Body of pancreas (tissue), 4 donors: ENCODE results near the gene KCNA10. TPM values are rescaled to one million over a fixed set of nuclear protein-coding genes. Genes with fewer than 3 reads are reported as not detected.

Experiments
- ATAC-seq: fragments of 150-250 bp; one replicate; pipeline ENCODE4 v1.9.1; 2016
- DNase-seq, 4 donors: peaks; one replicate each; pipeline ENCODE4 v3.0.0-alpha.2; 2019
- H3K27ac ChIP-seq, 4 donors: fragments of 200-600 bp; sonication (generic); 1 replicate in 3 of 4; 2 replicates in 1 of 4; pipeline versions ENCODE4 v1.5.1 to v1.6.1; 2016 to 2019; ENCODE audit warnings: mild to moderate bottlenecking in 1 of 4, mixed read lengths in 1 of 4, moderate library complexity in 1 of 4
- H3K27me3 ChIP-seq, 2 donors: fragments of 200-600 bp; sonication (generic); one replicate each; pipeline ENCODE4 v1.6.0; 2016; ENCODE audit warnings: mild to moderate bottlenecking in 1 of 2
- H3K36me3 ChIP-seq, 2 donors: fragments of 200-600 bp; sonication (generic); replicated peaks in 1 of 2; 2 replicates each; pipeline ENCODE4 v1.5.1; 2016; ENCODE audit warnings: low read depth in 2 of 2; ENCODE audit not compliant: insufficient read depth in 1 of 2
- H3K4me1 ChIP-seq: fragments of 200-600 bp; sonication (generic); one replicate; pipeline ENCODE4 v1.6.0; 2016
- H3K4me3 ChIP-seq, 2 donors: fragments of 200-600 bp; sonication (generic); 1 replicate in 1 of 2; 2 replicates in 1 of 2; pipeline ENCODE4 v1.5.1; 2016 to 2019
- H3K9me3 ChIP-seq, 3 donors: fragments of 200-600 bp; sonication (generic); 1 replicate in 2 of 3; 2 replicates in 1 of 3; pipeline ENCODE4 v1.5.1; 2016
- CTCF ChIP-seq, 7 experiments: fragments of 450-650 bp in 4 of 7; fragments of 200-600 bp in 3 of 7; sonication (generic) in 3 of 7; IDR thresholded peaks; one replicate each; pipeline ENCODE4 v1.5.1; 2016 to 2019; ENCODE audit warnings: antibody characterized with exemption in 7 of 7
- POLR2A ChIP-seq, 3 donors: fragments of 450-650 bp; IDR thresholded peaks; one replicate each; pipeline ENCODE4 v1.6.1; 2016; ENCODE audit warnings: antibody characterized with exemption in 3 of 3, mild to moderate bottlenecking in 2 of 3
- WGBS, 2 donors: methylation state at CpG; one replicate each; pipeline ENCODE4 v1.1.5; 2017; 5-methylcytosine and 5-hydroxymethylcytosine counted together
- intact Hi-C: fragments of 100-400 bp; cut with DNase I; formaldehyde crosslinking; loops from one replicate; pipeline ENCODE4 v1.15.1; 2023
- total RNA-seq, 2 donors: library from RNA; depleted of rRNA; stranded (reverse); fragments of >200 nt; gene quantifications; one replicate each; pipeline ENCODE4 v1.1.0, GENCODE V29; 2016

Gene KCNA10
- total RNA-seq, result not detected

- ATAC-seq, result no peak
- H3K27me3 ChIP-seq, result peaks cover 0 to 4% of the 10 kb centered on the region in 2 donors
- no peak within 1 kb of the TSS for H3K4me3 ChIP-seq
- TF ChIP-seq CTCF (IDR thresholded peaks at IDR 0.05) (no peak), POLR2A (IDR thresholded peaks at IDR 0.05) (no peak)
- no peaks in the 10 kb centered on the region for H3K9me3 ChIP-seq
- H3K4me1 ChIP-seq, result peaks cover under 1% of the 10 kb centered on the region
- H3K27ac ChIP-seq, result no peak within 1 kb of the TSS
- 49 to 51% methylated on average over 9 of the region's 9 CpGs for WGBS, 2 donors
- intact Hi-C loops, result no loop called here
- no peak for DNase-seq
- H3K36me3 ChIP-seq, result no peaks in the 10 kb centered on the region
Measured at GRCh38 chr1:110519125-110519810, at the start of gene KCNA10. KCNA10 (minus strand) TSS chr1:110519175; CDS start chr1:110518787, 388 bp downstream.

GRCh38 chr1:110566836-110567235 is 47.9 kb upstream of the KCNA10 start:
- DNase-seq (no peak), ATAC-seq (no peak)
- H3K9me3 ChIP-seq, result no peaks in the 10 kb centered on the region
- H3K27me3 ChIP-seq, result no peaks in the 10 kb centered on the region
- WGBS, 2 donors, result 46 to 52% methylated on average over 3 of the region's 3 CpGs
- H3K27ac ChIP-seq, result no peak overlapping the region
- no peak overlapping the region for H3K4me3 ChIP-seq
- TF ChIP-seq POLR2A (IDR thresholded peaks at IDR 0.05) (no peak), CTCF (IDR thresholded peaks at IDR 0.05) (no peak)
- H3K36me3 ChIP-seq, result no peaks in the 10 kb centered on the region
- H3K4me1 ChIP-seq, result no peaks in the 10 kb centered on the region
- intact Hi-C loops, result no loop called here

GRCh38 chr1:110565565-110565964 is 46.6 kb upstream of the KCNA10 start:
- no peak for TF ChIP-seq POLR2A (IDR thresholded peaks at IDR 0.05)
- no peak for TF ChIP-seq CTCF (IDR thresholded peaks at IDR 0.05)
- Histone ChIP-seq H3K9me3 (no peaks in the 10 kb centered on the region), H3K27me3 (no peaks in the 10 kb centered on the region), H3K4me3 (no peak overlapping the region), H3K4me1 (no peaks in the 10 kb centered on the region), H3K27ac (no peak overlapping the region), H3K36me3 (no peaks in the 10 kb centered on the region)
- intact Hi-C loops, result no loop called here
- DNase-seq (no peak), ATAC-seq (no peak)
- WGBS, 2 donors, result 57 to 81% methylated on average over 1 of the region's 1 CpG

- 64 to 79% methylated on average over 4 of the region's 4 CpGs for WGBS, 2 donors
- no peak for ATAC-seq
- no peaks in the 10 kb centered on the region for H3K9me3 ChIP-seq
- no peak for TF ChIP-seq POLR2A (IDR thresholded peaks at IDR 0.05)
- no peak for TF ChIP-seq CTCF (IDR thresholded peaks at IDR 0.05)
- H3K27ac ChIP-seq, result no peak overlapping the region
- H3K4me1 ChIP-seq, result no peaks in the 10 kb centered on the region
- no peak overlapping the region for H3K4me3 ChIP-seq
- H3K36me3 ChIP-seq, result no peaks in the 10 kb centered on the region
- intact Hi-C loops, result no loop called here
- DNase-seq, result no peak
- H3K27me3 ChIP-seq, result no peaks in the 10 kb centered on the region
Measured at GRCh38 chr1:110563089-110563488, 44.1 kb upstream of the KCNA10 start.

GRCh38 chr1:110561596-110561995 is 42.6 kb upstream of the KCNA10 start:
- no peak overlapping the region for H3K27ac ChIP-seq
- TF ChIP-seq POLR2A (IDR thresholded peaks at IDR 0.05) (no peak), CTCF (IDR thresholded peaks at IDR 0.05) (no peak)

More at GRCh38 chr1:110561596-110561995, 42.6 kb upstream of the KCNA10 start:
- intact Hi-C loops, result no loop called here
- no peak for DNase-seq
- H3K36me3 ChIP-seq, result no peaks in the 10 kb centered on the region
- H3K9me3 ChIP-seq, result no peaks in the 10 kb centered on the region
- H3K27me3 ChIP-seq, result no peaks in the 10 kb centered on the region
- no peak overlapping the region for H3K4me3 ChIP-seq
- 74 to 92% methylated on average over 2 to 7 of the region's 7 CpGs for WGBS, 2 donors
- no peak for ATAC-seq
- no peaks in the 10 kb centered on the region for H3K4me1 ChIP-seq
